Left ventricle myocardium inferior (tissue), 1 donor: ENCODE data around the gene SLC39A13. TPM values are rescaled to one million over a fixed set of nuclear protein-coding genes. Genes with fewer than 3 reads are reported as not detected.

Experiments
- DNase-seq: peaks from one replicate; pipeline ENCODE4 v3.0.0-alpha.2; 2020
- H3K27ac ChIP-seq: fragments of 200-600 bp; replicated peaks from 2 replicates; pipeline ENCODE4 v1.8.0; 2021
- H3K27me3 ChIP-seq: fragments of 200-600 bp; 2 replicates; pipeline ENCODE4 v1.8.0; 2021; ENCODE audit warnings: low read depth
- H3K36me3 ChIP-seq: fragments of 200-600 bp; 2 replicates; pipeline ENCODE4 v1.8.0; 2021
- H3K4me1 ChIP-seq: fragments of 200-600 bp; 2 replicates; pipeline ENCODE4 v1.8.0; 2021
- H3K4me3 ChIP-seq: fragments of 200-600 bp; 2 replicates; pipeline ENCODE4 v1.8.0; 2021; ENCODE audit warnings: mild to moderate bottlenecking, moderate library complexity
- H3K9me3 ChIP-seq: fragments of 200-600 bp; replicated peaks from 2 replicates; pipeline ENCODE4 v1.8.0; 2021
- CTCF ChIP-seq: fragments of 200-600 bp; IDR thresholded peaks from 2 replicates; pipeline ENCODE4 v1.8.0; 2021; ENCODE audit warnings: antibody characterized with exemption, mild to moderate bottlenecking, borderline replicate concordance
- intact Hi-C: fragments of 100-400 bp; cut with micrococcal nuclease; formaldehyde crosslinking; loops from one replicate; pipeline ENCODE4 v1.11.0; 2022
- total RNA-seq: library from RNA; stranded (reverse); fragmentation: NEBNext Ultra II Directional; extraction: Animal tissue kit (Norgen Biotek cat#: 25700); gene quantifications from one replicate; pipeline ENCODE4 v1.2.1, GENCODE V29; 2021
- donor health status: DM: no; HTN: yes; CAD: no; lungs with severe emphysema.

The SLC39A13 gene
- total RNA-seq, 1 donor from 2014 or later: 36.5 TPM

GRCh38 chr11:47436726-47437125, 28.3 kb downstream of the SLC39A13 start:
- H3K4me1 ChIP-seq: peaks cover 17% of the 10 kb centered on the region
- H3K4me3 ChIP-seq: no peak overlapping the region
- no peak overlapping the region for H3K27ac ChIP-seq
- H3K27me3 ChIP-seq: no peaks in the 10 kb centered on the region
- no peaks in the 10 kb centered on the region for H3K36me3 ChIP-seq
- TF ChIP-seq CTCF: no peak
- intact Hi-C loops: no loop called here
- DNase-seq: no peak
- H3K9me3 ChIP-seq: no peaks in the 10 kb centered on the region

GRCh38 chr11:47437218-47437745, 28.9 kb downstream of the SLC39A13 start:
- no peak for DNase-seq
- H3K27me3 ChIP-seq: no peaks in the 10 kb centered on the region
- H3K4me3 ChIP-seq: no peak overlapping the region
- no peaks in the 10 kb centered on the region for H3K36me3 ChIP-seq
- no peak for TF ChIP-seq CTCF
- peak overlapping the region; percentile 75 for H3K27ac ChIP-seq
- no peaks in the 10 kb centered on the region for H3K9me3 ChIP-seq
- intact Hi-C loops: no loop called here
- H3K4me1 ChIP-seq: peaks cover 19% of the 10 kb centered on the region

- peak overlapping the region; percentile 75 for H3K27ac ChIP-seq
- peak; percentile 54 for DNase-seq
Observed at GRCh38 chr11:47437746-47438418, 29.5 kb downstream of the SLC39A13 start.

GRCh38 chr11:47438721-47439120, 30.3 kb downstream of the SLC39A13 start:
- DNase-seq: no peak
- no peaks in the 10 kb centered on the region for H3K36me3 ChIP-seq
- intact Hi-C loops: no loop called here

More at GRCh38 chr11:47437746-47438418, 29.5 kb downstream of the SLC39A13 start:
- no peak overlapping the region for H3K4me3 ChIP-seq
- no peaks in the 10 kb centered on the region for H3K36me3 ChIP-seq
- no peak for TF ChIP-seq CTCF
- H3K4me1 ChIP-seq: peaks cover 22% of the 10 kb centered on the region
- intact Hi-C loops: no loop called here
- H3K27me3 ChIP-seq: no peaks in the 10 kb centered on the region
- H3K9me3 ChIP-seq: no peaks in the 10 kb centered on the region

GRCh38 chr11:47440054-47440476, 31.7 kb downstream of the SLC39A13 start:
- H3K4me1 ChIP-seq: peaks cover 20% of the 10 kb centered on the region
- intact Hi-C loops: loop anchor here (10.0 kb wide), 1 partner anchor 55 kb away; no protein-coding TSS in a partner anchor
- no peak overlapping the region for H3K27ac ChIP-seq

More at GRCh38 chr11:47438721-47439120, 30.3 kb downstream of the SLC39A13 start:
- H3K4me3 ChIP-seq: no peak overlapping the region
- H3K27me3 ChIP-seq: no peaks in the 10 kb centered on the region
- peaks cover 29% of the 10 kb centered on the region for H3K4me1 ChIP-seq
- H3K27ac ChIP-seq: peak overlapping the region; percentile 75
- no peak for TF ChIP-seq CTCF
- no peaks in the 10 kb centered on the region for H3K9me3 ChIP-seq

More at GRCh38 chr11:47440054-47440476, 31.7 kb downstream of the SLC39A13 start:
- no peak for DNase-seq
- no peaks in the 10 kb centered on the region for H3K27me3 ChIP-seq
- no peak for TF ChIP-seq CTCF
- H3K4me3 ChIP-seq: no peak overlapping the region
- no peaks in the 10 kb centered on the region for H3K36me3 ChIP-seq
- no peaks in the 10 kb centered on the region for H3K9me3 ChIP-seq
